Measurements from ENCODE around the gene RANBP9.

Gene RANBP9

GRCh38 chr6:13605634-13606033 lies 106.0 kb downstream of the RANBP9 start:
- in situ Hi-C loops (cut with HindIII; ENCODE audit: low sequenced_read_pairs): no loop called here

- in situ Hi-C loops (cut with HindIII; ENCODE audit: low sequenced_read_pairs): no loop called here
Measured at GRCh38 chr6:13604546-13605416, 106.9 kb downstream of the RANBP9 start.

- in situ Hi-C loops (cut with HindIII; ENCODE audit: low sequenced_read_pairs): no loop called here
Measured at GRCh38 chr6:13604135-13604534, 107.5 kb downstream of the RANBP9 start.

- in situ Hi-C loops (cut with HindIII; ENCODE audit: low sequenced_read_pairs): no loop called here
Measured at GRCh38 chr6:13600036-13600435, 111.6 kb downstream of the RANBP9 start.

- in situ Hi-C loops (cut with HindIII; ENCODE audit: low sequenced_read_pairs): no loop called here
Measured at GRCh38 chr6:13597073-13597472, 114.6 kb downstream of the RANBP9 start.

- in situ Hi-C loops (cut with HindIII; ENCODE audit: low sequenced_read_pairs): no loop called here
Measured at GRCh38 chr6:13593720-13594119, 117.9 kb downstream of the RANBP9 start.

DNA sequence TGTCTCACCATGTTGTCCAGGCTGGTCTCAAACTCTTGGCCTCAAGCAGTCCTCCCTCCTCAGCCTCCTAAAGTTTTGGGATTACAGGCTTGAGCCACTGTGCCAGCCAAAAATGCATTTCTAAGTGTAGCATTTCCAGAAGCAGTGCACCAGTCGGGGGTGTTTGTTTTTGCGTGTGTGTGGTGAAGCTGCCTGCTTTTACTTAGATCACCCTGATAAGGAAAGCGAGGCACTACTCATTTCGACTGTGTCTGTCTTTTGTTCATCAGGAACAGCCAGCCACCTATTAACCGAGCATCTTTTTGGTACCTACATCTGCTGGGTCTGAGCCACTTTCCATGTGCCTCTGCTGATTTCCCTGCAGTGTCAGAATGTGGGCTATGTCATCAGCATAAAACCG lies 118.5 kb downstream of the RANBP9 start:
- in situ Hi-C loops (cut with HindIII; ENCODE audit: low sequenced_read_pairs): no loop called here

- in situ Hi-C loops (cut with HindIII; ENCODE audit: low sequenced_read_pairs): no loop called here
Measured at GRCh38 chr6:13591205-13591921, 120.3 kb downstream of the RANBP9 start.

- in situ Hi-C loops (cut with HindIII; ENCODE audit: low sequenced_read_pairs): no loop called here
Measured at GRCh38 chr6:13590574-13591153, 121.0 kb downstream of the RANBP9 start.

- in situ Hi-C loops (cut with HindIII; ENCODE audit: low sequenced_read_pairs): no loop called here
Measured at GRCh38 chr6:13589801-13590200, 121.8 kb downstream of the RANBP9 start.

- in situ Hi-C loops (cut with HindIII; ENCODE audit: low sequenced_read_pairs): no loop called here
Measured at GRCh38 chr6:13586603-13587542, 124.8 kb downstream of the RANBP9 start.

- in situ Hi-C loops (cut with HindIII; ENCODE audit: low sequenced_read_pairs): no loop called here
Measured at GRCh38 chr6:13581700-13582229, 129.9 kb downstream of the RANBP9 start.

DNA sequence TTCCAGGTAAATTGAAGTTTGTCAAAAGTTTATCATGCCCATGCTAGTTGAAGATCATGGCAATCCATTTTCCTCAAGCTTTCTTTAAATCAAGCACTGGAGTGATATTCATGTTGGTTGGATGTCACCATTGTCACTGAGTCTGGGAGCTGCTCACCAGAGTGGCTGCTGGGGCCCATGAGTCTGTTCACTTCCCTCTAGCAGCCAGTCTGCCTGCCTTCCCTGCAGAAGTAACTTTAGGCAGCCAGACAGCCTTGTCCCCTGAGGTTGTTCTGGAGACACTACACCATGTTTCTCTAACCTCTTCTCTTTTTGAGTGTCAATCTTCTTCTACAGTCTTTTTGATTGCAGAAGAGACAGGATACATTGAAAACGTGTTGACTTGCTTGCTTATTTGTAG lies 131.7 kb downstream of the RANBP9 start:
- in situ Hi-C loops (cut with HindIII; ENCODE audit: low sequenced_read_pairs): no loop called here

GRCh38 chr6:13577926-13578325 lies 133.7 kb downstream of the RANBP9 start:
- in situ Hi-C loops (cut with HindIII; ENCODE audit: low sequenced_read_pairs): no loop called here

GRCh38 chr6:13576017-13576416 lies 135.6 kb downstream of the RANBP9 start:
- in situ Hi-C loops (cut with HindIII; ENCODE audit: low sequenced_read_pairs): no loop called here

DNA sequence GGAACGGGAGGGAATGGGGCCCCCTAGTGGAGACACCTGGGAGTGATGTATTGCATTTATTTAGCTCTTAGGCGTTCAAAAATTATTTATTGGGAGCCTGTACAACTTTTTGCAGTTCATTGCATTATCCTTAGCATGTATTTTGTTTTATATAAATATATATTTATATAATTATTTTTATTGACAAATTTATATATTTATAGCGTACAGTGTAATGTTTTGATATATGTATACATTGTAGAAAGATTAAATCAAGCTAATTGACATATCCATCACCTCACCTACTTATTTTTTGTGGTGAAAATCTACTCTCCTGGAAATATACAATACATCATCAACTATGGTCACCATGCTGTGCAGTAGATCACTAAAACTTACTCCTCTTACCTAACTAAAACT lies 136.3 kb downstream of the RANBP9 start:
- in situ Hi-C loops (cut with HindIII; ENCODE audit: low sequenced_read_pairs): no loop called here

- in situ Hi-C loops (cut with HindIII; ENCODE audit: low sequenced_read_pairs): no loop called here
Measured at GRCh38 chr6:13574571-13575376, 136.9 kb downstream of the RANBP9 start, which contains the start of gene SIRT5. Gene SIRT5 (plus strand): TSS chr6:13574601. CDS start chr6:13584111, 9,510 bp downstream.

- in situ Hi-C loops (cut with HindIII; ENCODE audit: low sequenced_read_pairs): no loop called here
Measured at GRCh38 chr6:13574149-13574570, 137.5 kb downstream of the RANBP9 start.

- in situ Hi-C loops (cut with HindIII; ENCODE audit: low sequenced_read_pairs): no loop called here
Measured at GRCh38 chr6:13573669-13574110, 137.9 kb downstream of the RANBP9 start.
